HCT116 (cell line): ENCODE results near the gene PPP1R37. TPM values are rescaled to one million over a fixed set of nuclear protein-coding genes. Genes with fewer than 3 reads are reported as not detected.

Experiments used
- ATAC-seq: fragments of 200-7000 bp; cut with Tn5 transposase; 2 replicates; pipeline ENCODE4 v1.9.1; 2020; ENCODE audit warnings: mild to moderate bottlenecking, moderate library complexity
- BruUV-seq: library from RNA; stranded (reverse); fragments of 400-500 nt; replicated peaks from 2 replicates; lab custom pipeline; 2021; lab: Mats Ljungman, UMichigan
- CTCF ChIA-PET: fragments of 300-600 bp; sonication (Branson Sonifier 250); formaldehyde crosslinking; loops from one replicate; lab custom pipeline; 2021; ENCODE audit warnings: antibody characterized with exemption; lab: Charles Lee
- POLR2A ChIA-PET: fragments of 300-600, 350-600 bp; sonication (Branson Sonifier 250); formaldehyde crosslinking; loops from one replicate; lab custom pipeline; 2021; ENCODE audit warnings: antibody characterized with exemption; lab: Charles Lee
- RAD21 ChIA-PET, 2 experiments: fragments of 300-600 bp; sonication (Branson Sonifier 250); formaldehyde crosslinking; loops; one replicate each; lab custom pipeline; 2023; ENCODE audit warnings: low total read pairs in 2 of 2; ENCODE audit not compliant: uncharacterized antibody in 2 of 2, unreplicated experiment in 2 of 2, low non-redundant PET in 1 of 2; lab: Charles Lee
- DNase-seq: peaks from one replicate; pipeline ENCODE4 v3.0.0-alpha.2; 2010; ENCODE audit warnings: low read depth, low spot score
- H2AFZ ChIP-seq: fragments of 200-600 bp; shearing (Covaris generic), sonication (generic); 2 replicates; pipeline ENCODE4 v1.6.1; 2017; ENCODE audit warnings: low read depth, mixed run types, mixed read lengths, antibody characterized with exemption, low read length; ENCODE audit not compliant: poor library complexity, severe bottlenecking
- H3K27ac ChIP-seq: 2 replicates; pipeline ENCODE4 v1.5.1; 2012; ENCODE audit warnings: low read depth, low read length
- H3K27me3 ChIP-seq: fragments of 200-600 bp; sonication (generic); 2 replicates; pipeline ENCODE4 v1.6.1; 2016; ENCODE audit warnings: mixed run types, low read length, mixed read lengths; ENCODE audit not compliant: insufficient read depth
- H3K36me3 ChIP-seq, 2 experiments: fragments of 200-500 bp in 1 of 2; fragments of 200-600 bp in 1 of 2; sonication (Bioruptor generic) in 1 of 2; sonication (generic) in 1 of 2; 2 replicates each; pipeline versions ENCODE4 v1.5.1 to v1.6.1; 2014 to 2016; ENCODE audit warnings: low read length in 2 of 2, inconsistent platforms in 1 of 2, mixed read lengths in 1 of 2, mixed run types in 1 of 2; ENCODE audit not compliant: insufficient read depth in 2 of 2, control insufficient read depth in 1 of 2
- H3K4me1 ChIP-seq, 2 experiments: fragments of 200-600 bp in 1 of 2; sonication (generic) in 1 of 2; 2 replicates each; pipeline versions ENCODE4 v1.5.1 to v1.6.1; 2012 to 2017; ENCODE audit warnings: low read length in 2 of 2, inconsistent platforms in 1 of 2, mild to moderate bottlenecking in 1 of 2, mixed read lengths in 1 of 2, mixed run types in 1 of 2, moderate library complexity in 1 of 2; ENCODE audit not compliant: insufficient read depth in 2 of 2, control insufficient read depth in 1 of 2
- H3K4me2 ChIP-seq: fragments of 200-600 bp; sonication (generic); 2 replicates; pipeline ENCODE4 v1.6.1; 2017; ENCODE audit warnings: mixed run types, low read length, mixed read lengths
- H3K4me3 ChIP-seq, 2 experiments: fragments of 200-600 bp in 1 of 2; sonication (generic) in 1 of 2; replicated peaks in 1 of 2; 2 replicates each; pipeline ENCODE4 v1.5.1; 2011 to 2016; ENCODE audit warnings: low read length in 2 of 2, control low read depth in 1 of 2, low read depth in 1 of 2, mild to moderate bottlenecking in 1 of 2, mixed read lengths in 1 of 2, mixed run types in 1 of 2
- H3K79me2 ChIP-seq: fragments of 200-600 bp; sonication (generic); 2 replicates; pipeline ENCODE4 v1.6.1; 2017; ENCODE audit warnings: mild to moderate bottlenecking, mixed run types, low read length, moderate library complexity, mixed read lengths; ENCODE audit not compliant: insufficient read depth
- H3K9ac ChIP-seq: fragments of 200-600 bp; sonication (generic); 2 replicates; pipeline ENCODE4 v1.6.1; 2016; ENCODE audit warnings: low read length, mixed read lengths
- H3K9me2 ChIP-seq: fragments of 200-600 bp; sonication (generic), shearing (Covaris generic); 2 replicates; pipeline ENCODE4 v1.6.1; 2017; ENCODE audit warnings: mixed run types, mild to moderate bottlenecking, moderate library complexity; ENCODE audit not compliant: insufficient read depth
- H3K9me3 ChIP-seq, 2 experiments: fragments of 200-500 bp in 1 of 2; fragments of 200-600 bp in 1 of 2; sonication (Bioruptor generic) in 1 of 2; sonication (generic) in 1 of 2; 2 replicates each; pipeline ENCODE4 v1.6.1; 2014 to 2017; ENCODE audit warnings: low read length in 2 of 2, mixed read lengths in 2 of 2, inconsistent platforms in 1 of 2, low read depth in 1 of 2, mild to moderate bottlenecking in 1 of 2, mixed run types in 1 of 2, moderate library complexity in 1 of 2; ENCODE audit not compliant: control insufficient read depth in 1 of 2, insufficient read depth in 1 of 2
- H4K20me1 ChIP-seq: fragments of 200-600 bp; sonication (generic), shearing (Covaris generic); 2 replicates; pipeline ENCODE4 v1.6.1; 2017; ENCODE audit warnings: mixed run types, mild to moderate bottlenecking, moderate library complexity; ENCODE audit not compliant: insufficient read depth
- ATF3 ChIP-seq: IDR thresholded peaks from 2 replicates; pipeline ENCODE4 v1.6.1; 2012
- SIN3A ChIP-seq: IDR thresholded peaks from 2 replicates; pipeline ENCODE4 v1.6.1; 2012; ENCODE audit warnings: low read depth
- SP1 ChIP-seq: IDR thresholded peaks from 2 replicates; pipeline ENCODE4 v1.6.1; 2012; ENCODE audit warnings: low read depth
- YY1 ChIP-seq: IDR thresholded peaks from 2 replicates; pipeline ENCODE4 v1.6.1; 2011; ENCODE audit warnings: low read length, low read depth, moderate library complexity, mild to moderate bottlenecking; ENCODE audit not compliant: insufficient replicate concordance; ENCODE audit errors: extremely low read depth
- ZBTB33 ChIP-seq: IDR thresholded peaks from 2 replicates; pipeline ENCODE4 v1.6.1; 2011; ENCODE audit warnings: mild to moderate bottlenecking, low read length, moderate library complexity; ENCODE audit not compliant: insufficient replicate concordance; ENCODE audit errors: extremely low read depth
- intact Hi-C: fragments of 100-400 bp; cut with micrococcal nuclease; formaldehyde crosslinking; loops from 2 replicates; pipeline ENCODE4 v1.10.0; 2022
- total RNA-seq: library from RNA; stranded (reverse); gene quantifications from one replicate; pipeline ENCODE4 v1.2.1, GENCODE V29; 2021; ENCODE audit not compliant: unreplicated experiment

PPP1R37 gene
- total RNA-seq, 1 experiment from 2014 or later, result 32.7 TPM

- TF ChIP-seq ATF3, result no peak
- TF ChIP-seq ZBTB33, result no peak
- no peak for TF ChIP-seq YY1
- no peak for TF ChIP-seq SIN3A
- no peak for TF ChIP-seq SP1
- no peaks in the 10 kb centered on the region for H3K27me3 ChIP-seq
- H2AFZ ChIP-seq, result no peak overlapping the region
- H3K27ac ChIP-seq, result no peak overlapping the region
- ATAC-seq, result no peak
- BruUV-seq, result no TSS peak
- H3K4me2 ChIP-seq, result peak overlapping the region; percentile 96
- H4K20me1 ChIP-seq, result no peaks in the 10 kb centered on the region; the same call in 1 of the 2 replicates
- H3K9ac ChIP-seq, result 0 out of 2 replicates have a peak overlapping the region, but pooled peaks have one; percentile 97
- peaks cover 16 to 64% of the 10 kb centered on the region in 2 experiments; a peak in 3 of 4 replicates for H3K4me1 ChIP-seq
- ChIA-PET CTCF (no interaction called here), RAD21 (no interaction called here), POLR2A (no interaction called here)
- DNase-seq, result no peak
- peaks cover 71% of the 10 kb centered on the region for H3K79me2 ChIP-seq
- intact Hi-C loops, result loop anchor here (10.0 kb wide), 2 partner anchors 80 to 680 kb away; partner anchors contain the start of genes BLOC1S3 and TRAPPC6A
- H3K36me3 ChIP-seq, result peaks cover 0 to 8% of the 10 kb centered on the region in 2 experiments; a peak in 2 of 4 replicates
- no peaks in the 10 kb centered on the region for H3K9me3 ChIP-seq
- H3K4me3 ChIP-seq, result peak overlapping the region in 1 of 2 experiments; percentile 94; a peak in 1 of 4 replicates
- H3K9me2 ChIP-seq, result no peaks in the 10 kb centered on the region
These were observed 1.7 kb downstream of the PPP1R37 start for GRCh38 chr19:45094707-45095106.
